Adrenal gland (tissue), 12 donors: ENCODE results near the gene NANP. TPM values are rescaled to one million over a fixed set of nuclear protein-coding genes. Genes with fewer than 3 reads are reported as not detected.
A peak's percentile ranks its signal among the peaks of the same experiment; 100 is the strongest.

Experiments
- DNase-seq, 7 donors: peaks; one replicate each; pipeline ENCODE4 v3.0.0-alpha.2; 2019 to 2020
- H3K27ac ChIP-seq, 5 donors: fragments of 200-600 bp; sonication (generic) in 4 of 5; 1 replicate in 3 of 5; 2 replicates in 2 of 5; pipeline versions ENCODE4 v1.5.1 to v1.8.0; 2016 to 2020; ENCODE audit warnings: mild to moderate bottlenecking in 1 of 5
- H3K27me3 ChIP-seq: fragments of 200-600 bp; 2 replicates; pipeline ENCODE4 v1.8.0; 2021
- H3K36me3 ChIP-seq, 2 donors: fragments of 200-600 bp; replicated peaks in 1 of 2; 1 replicate in 1 of 2; 2 replicates in 1 of 2; pipeline versions ENCODE4 v1.5.1 to v1.8.0; 2018 to 2022
- H3K4me1 ChIP-seq, 2 donors: fragments of 200-600 bp; replicated peaks in 1 of 2; 1 replicate in 1 of 2; 2 replicates in 1 of 2; pipeline versions ENCODE4 v1.5.1 to v1.8.0; 2018 to 2021
- H3K4me3 ChIP-seq, 4 donors: fragments of 200-600 bp; sonication (generic) in 3 of 4; one replicate each; pipeline ENCODE4 v1.5.1; 2016 to 2018
- H3K9me3 ChIP-seq, 3 donors: fragments of 200-600 bp; sonication (generic) in 1 of 3; replicated peaks in 1 of 3; 1 replicate in 2 of 3; 2 replicates in 1 of 3; pipeline versions ENCODE4 v1.5.1 to v1.8.0; 2016 to 2021
- CTCF ChIP-seq, 6 experiments: fragments of 450-650 bp in 4 of 6; fragments of 200-600 bp in 2 of 6; sonication (generic) in 1 of 6; IDR thresholded peaks; 1 replicate in 5 of 6; 2 replicates in 1 of 6; pipeline versions ENCODE4 v1.5.1 to v1.8.0; 2016 to 2021; ENCODE audit warnings: antibody characterized with exemption in 6 of 6, mild to moderate bottlenecking in 2 of 6, moderate library complexity in 1 of 6
- POLR2A ChIP-seq, 2 donors: fragments of 450-650 bp; IDR thresholded peaks; one replicate each; pipeline ENCODE4 v1.6.1; 2017; ENCODE audit warnings: antibody characterized with exemption in 2 of 2, mild to moderate bottlenecking in 2 of 2, moderate library complexity in 1 of 2
- WGBS, 4 donors: extraction: QIAGEN DNeasy Blood & Tissue Kit in 2 of 4; methylation state at CpG; one replicate each; pipeline versions ENCODE4 v1.1.5 to v1.1.7; 2013 to 2017; 5-methylcytosine and 5-hydroxymethylcytosine counted together
- intact Hi-C, 2 donors: fragments of 100-400 bp; cut with DNase I; formaldehyde crosslinking; loops; one replicate each; pipeline versions ENCODE4 v1.14.1 to v1.15.0; 2022 to 2023
- polyA plus RNA-seq, 3 donors: library from polyadenylated mRNA; stranded (reverse); fragments of 200-250 nt in 2 of 3; fragments of 350-450 nt in 1 of 3; fragmentation: Illumina TruSeq in 1 of 3; extraction: RNeasy Lipid Tissue Mini Kit (QIAGEN cat#74804) in 1 of 3; gene quantifications; one replicate each; pipeline ENCODE4 v1.2.3, GENCODE V29; 2013 to 2014
- total RNA-seq, 9 donors: library from RNA; depleted of rRNA in 4 of 9; stranded (reverse); fragments of >200 nt in 4 of 9; fragments of 120-200 nt in 1 of 9; fragmentation: NEBNext Ultra II Directional in 1 of 9; extraction: Animal tissue kit (Norgen Biotek cat#: 25700) in 1 of 9; gene quantifications; one replicate each; pipeline versions ENCODE4 v1.1.0 to v1.2.4, GENCODE V29; 2013 to 2023
- donor health status: healthy with polysubstance abuse.
- donor health status: Bipolar disorder and iron deficiency.
- donor health status: DM: yes; HTN: yes; CAD: no.
- donor health status: DM: no; HTN: no; CAD: no.
- donor health status: DM: no; HTN: no; CAD: no.
- donor health status: DM: yes; HTN: yes; CAD: no.

NANP gene
- total and polyA plus RNA-seq, 12 donors: 1.8 to 13.6 (median 7.6) TPM

- intact Hi-C loops: loop anchor here in 1 of 2 donors (10.0 kb wide), 2 partner anchors 65 to 85 kb away; partner anchors contain the start of gene ZNF337
- H3K4me3 ChIP-seq: no peak overlapping the region
- H3K9me3 ChIP-seq: no peaks in the 10 kb centered on the region
- H3K27ac ChIP-seq: no peak overlapping the region
- WGBS, 4 donors: 88 to 92% (median 92%) methylated on average over 8 of the region's 8 CpGs
- DNase-seq: no peak
- no peaks in the 10 kb centered on the region for H3K27me3 ChIP-seq
- H3K36me3 ChIP-seq: no peaks in the 10 kb centered on the region
- TF ChIP-seq CTCF (IDR thresholded peaks at IDR 0.05): no peak
- no peak for TF ChIP-seq POLR2A (IDR thresholded peaks at IDR 0.05)
- peaks cover 0 to under 1% of the 10 kb centered on the region in 2 donors for H3K4me1 ChIP-seq
Measured at GRCh38 chr20:25629816-25630499, 6.1 kb upstream of the NANP start.

GRCh38 chr20:25626779-25627178 is 3.0 kb upstream of the NANP start:
- Histone ChIP-seq H3K9me3 (no peaks in the 10 kb centered on the region), H3K27ac (no peak overlapping the region), H3K4me3 (no peak overlapping the region), H3K36me3 (no peaks in the 10 kb centered on the region), H3K4me1 (peaks cover 10 to 17% of the 10 kb centered on the region in 2 donors), H3K27me3 (no peaks in the 10 kb centered on the region)
- DNase-seq: no peak
- WGBS, 4 donors: 76 to 83% (median 79%) methylated on average over 9 of the region's 9 CpGs
- TF ChIP-seq CTCF (IDR thresholded peaks at IDR 0.05) (no peak), POLR2A (IDR thresholded peaks at IDR 0.05) (no peak)
- intact Hi-C loops: loop anchor here in 1 of 2 donors (10.0 kb wide), 2 partner anchors 68 to 82 kb away; partner anchors contain the start of gene ZNF337

GRCh38 chr20:25624500-25624939 is 706 bp upstream of the NANP start:
- peak in 2 of 7 donors; percentile 63 to 78 for DNase-seq
- H3K4me1 ChIP-seq: peaks cover 16 to 17% of the 10 kb centered on the region in 2 donors

More at GRCh38 chr20:25624500-25624939, 706 bp upstream of the NANP start:
- intact Hi-C loops: loop anchor here in 1 of 2 donors (10.0 kb wide), 2 partner anchors 70 to 80 kb away; partner anchors contain the start of gene ZNF337
- TF ChIP-seq CTCF (IDR thresholded peaks at IDR 0.05) (no peak), POLR2A (IDR thresholded peaks at IDR 0.05) (no peak)
- 42 to 73% (median 53%) methylated on average over 10 to 17 of the region's 17 CpGs for WGBS, 4 donors
- Histone ChIP-seq H3K4me3 (peak overlapping the region; percentile 48 to 100 (median 85)), H3K27me3 (no peaks in the 10 kb centered on the region), H3K36me3 (no peaks in the 10 kb centered on the region), H3K27ac (peak overlapping the region; percentile 84 to 96 (median 94)), H3K9me3 (no peaks in the 10 kb centered on the region)
